NCI-H82 (cell line): ENCODE data around the gene PPP2R5C.
A peak's percentile ranks its signal among the peaks of the same experiment; 100 is the strongest.
"Not testable (repeated sequence)": the region's sequence is repeated elsewhere in the genome, so short reads cannot be mapped to it uniquely, and the experiment has no call there.

Experiments
- DNase-seq: peaks from one replicate; lab custom pipeline; 2025; lab: John Stamatoyannopoulos, UW

PPP2R5C gene

DNA sequence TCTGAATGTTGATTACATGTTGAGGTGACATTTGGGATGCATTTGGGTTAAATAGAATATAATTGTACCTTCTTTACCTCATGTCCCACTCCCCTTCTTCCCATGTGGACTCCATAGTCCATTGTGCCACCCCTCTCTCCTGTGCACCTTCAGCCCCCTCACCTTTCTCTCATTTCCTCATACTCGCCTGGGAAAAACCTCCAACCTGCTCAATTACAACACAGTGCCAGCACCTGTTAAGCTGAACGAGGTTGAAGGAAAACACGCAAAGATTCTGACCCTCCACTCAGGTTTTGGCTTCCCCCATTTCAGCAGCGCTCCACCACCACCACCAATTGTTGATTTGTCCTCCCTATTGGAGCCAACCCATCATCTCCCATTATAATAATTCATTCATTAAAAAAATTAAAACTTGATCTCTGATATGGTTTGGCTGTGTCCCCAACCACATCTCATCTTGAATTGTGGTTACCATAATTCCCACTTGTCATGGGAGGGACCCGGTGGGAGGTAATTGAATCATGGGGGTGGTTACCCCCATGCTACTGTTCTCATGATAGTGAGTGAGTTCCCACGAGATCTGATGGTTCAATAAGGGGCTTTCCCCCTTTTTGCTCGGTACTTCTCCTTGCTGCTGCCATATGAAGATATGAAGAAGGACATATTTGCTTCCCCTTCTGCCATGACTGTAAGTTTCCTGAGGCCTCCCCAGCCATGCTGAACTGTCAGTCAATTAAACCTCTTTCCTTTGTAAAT, 33.7 kb upstream of the PPP2R5C start:
- DNase-seq = no peak

DNA sequence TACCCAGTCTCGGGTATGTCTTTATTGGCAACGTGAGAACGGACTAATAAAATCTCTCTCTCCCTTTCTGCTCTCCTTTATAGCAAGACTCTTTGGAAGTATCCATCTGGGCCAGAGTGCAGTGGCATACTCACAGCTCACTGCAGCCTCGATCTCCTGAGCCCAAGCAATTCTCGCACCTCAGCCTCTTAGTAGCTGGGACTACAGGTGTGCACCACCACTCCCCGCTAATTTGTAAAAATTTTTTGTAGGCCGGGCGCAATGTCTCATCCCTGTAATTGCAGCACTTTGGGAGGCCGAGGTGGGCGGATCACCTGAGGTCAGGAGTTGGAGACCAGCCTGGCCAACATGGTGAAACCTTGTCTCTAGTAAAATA, 33.2 kb upstream of the PPP2R5C start:
- no peak for DNase-seq

DNA sequence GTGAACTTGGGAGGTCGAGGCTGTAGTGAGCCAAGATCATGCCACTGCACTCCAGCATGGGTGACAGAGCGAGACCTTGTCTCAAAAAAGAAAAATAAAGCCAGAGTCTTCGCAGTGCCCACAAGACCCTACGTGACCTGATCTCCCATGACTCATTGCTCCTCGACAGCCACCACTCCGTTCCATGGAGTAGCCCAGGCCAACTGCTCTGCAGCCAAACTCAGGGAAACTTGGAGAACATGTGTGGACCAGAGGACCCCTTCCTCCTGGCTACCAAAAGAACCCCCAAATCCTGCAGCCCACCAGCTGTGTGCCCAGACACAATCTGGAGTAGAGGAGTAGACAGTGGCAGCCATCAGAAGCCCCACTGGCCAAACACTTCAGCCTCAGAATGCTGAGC, 32.1 kb upstream of the PPP2R5C start:
- no peak for DNase-seq

DNA sequence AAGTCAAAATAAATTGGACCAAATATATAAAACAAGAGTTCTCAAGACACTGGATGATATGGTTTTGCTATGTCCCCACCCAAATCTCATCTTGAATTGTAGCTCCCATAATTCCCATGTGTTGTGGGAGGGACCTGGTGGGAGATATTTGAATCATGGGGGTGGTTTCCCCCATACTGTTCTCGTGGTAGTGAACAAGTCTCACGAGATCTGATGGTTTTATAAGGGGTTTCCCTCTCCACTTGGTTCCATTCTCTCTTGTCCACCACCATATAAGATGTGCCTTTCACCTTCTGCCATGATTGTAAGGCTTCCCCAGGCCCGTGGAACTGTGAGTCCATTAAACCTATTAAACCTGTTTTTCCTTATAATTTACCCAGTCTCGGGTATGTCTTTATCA, 31.4 kb upstream of the PPP2R5C start:
- not testable (repeated sequence) for DNase-seq

DNA sequence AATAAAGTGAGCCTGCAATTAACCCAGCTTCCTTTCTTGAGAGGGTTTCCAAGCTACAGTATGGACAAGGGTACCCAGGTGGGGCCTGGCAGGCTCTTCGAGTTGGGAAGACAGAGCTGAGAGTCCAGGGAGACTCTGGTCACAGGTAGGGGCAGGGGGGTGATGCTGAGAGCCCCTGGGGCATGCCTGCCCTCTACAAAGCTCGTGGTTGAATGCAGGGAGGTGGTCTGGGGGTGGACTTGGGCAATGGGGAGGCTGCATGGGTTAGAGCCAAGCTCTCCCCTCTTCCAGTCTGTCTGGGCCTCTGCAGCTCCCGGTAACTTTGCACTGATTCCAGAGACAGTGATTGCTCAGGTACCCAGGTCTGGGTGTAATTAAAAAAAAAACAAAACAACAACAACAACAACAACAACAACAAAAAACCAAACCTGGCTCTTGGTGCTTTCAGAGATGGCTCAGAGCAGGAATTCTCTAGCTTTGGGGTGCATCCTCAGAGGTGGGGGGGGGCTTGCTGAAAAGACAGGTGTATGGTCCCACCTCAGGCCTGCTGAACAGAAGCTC, 30.8 kb upstream of the PPP2R5C start:
- DNase-seq = no peak

DNA sequence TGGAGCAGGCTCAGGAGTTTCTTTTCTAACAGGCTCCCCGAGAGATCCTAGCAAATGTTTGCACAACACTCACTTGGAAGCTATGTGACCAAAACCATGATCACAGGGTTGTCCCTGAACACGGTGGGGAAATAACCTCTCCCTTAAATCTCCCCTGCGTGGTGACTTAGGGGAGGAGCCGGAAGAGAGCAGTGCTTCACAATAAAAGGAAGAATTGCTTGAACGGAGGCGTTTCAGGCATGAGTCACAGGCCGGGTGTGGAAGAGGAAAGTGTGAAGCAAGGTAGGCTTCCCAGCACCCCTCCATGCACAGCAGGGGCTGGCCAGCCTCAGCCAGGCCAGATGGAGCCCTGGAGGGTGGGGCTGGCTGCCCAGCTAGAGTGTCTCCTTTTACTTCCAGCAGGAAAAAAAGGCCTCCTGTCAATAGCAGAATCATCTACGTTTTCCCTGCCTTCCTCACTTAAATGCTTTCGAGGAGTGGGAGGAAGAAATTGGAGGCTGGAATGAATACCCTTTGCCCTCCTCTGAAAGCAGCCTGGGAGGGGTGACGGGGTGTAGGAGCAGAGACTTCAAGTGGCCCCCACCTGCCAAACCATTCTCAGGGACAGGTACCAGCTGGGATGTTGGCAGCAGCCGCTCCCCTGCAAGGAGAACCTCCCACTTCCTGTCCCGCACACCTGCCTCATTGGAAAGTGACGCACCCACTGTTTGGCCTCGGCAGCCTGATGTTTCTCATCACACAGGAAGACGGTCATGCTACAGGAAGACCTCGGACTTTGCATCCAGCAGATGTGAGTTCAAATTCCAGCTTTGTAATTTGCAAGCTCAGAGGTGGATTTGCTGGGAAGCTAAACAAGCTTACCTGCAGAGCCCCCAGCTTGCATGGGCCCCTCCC, 30.1 kb upstream of the PPP2R5C start:
- DNase-seq = no peak

DNA sequence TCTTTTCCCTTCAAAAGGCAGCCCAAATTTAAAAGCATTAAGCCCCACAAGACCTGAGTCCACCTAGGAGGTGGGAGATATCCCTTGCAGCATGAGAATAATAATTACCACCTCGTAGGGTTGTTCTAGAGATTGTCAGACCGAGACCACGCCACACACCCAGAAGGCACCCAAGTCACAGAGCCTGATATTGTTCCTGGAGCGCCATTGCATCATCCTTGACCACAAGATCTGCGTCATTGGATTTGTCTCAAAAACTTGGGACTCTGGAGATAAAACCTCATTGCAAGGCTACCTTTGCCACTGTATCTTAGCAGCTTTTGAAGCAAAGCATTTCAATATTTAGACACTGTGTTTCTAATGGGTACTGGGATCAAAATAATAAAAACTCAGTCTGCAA, 29.4 kb upstream of the PPP2R5C start:
- DNase-seq = no peak

DNA sequence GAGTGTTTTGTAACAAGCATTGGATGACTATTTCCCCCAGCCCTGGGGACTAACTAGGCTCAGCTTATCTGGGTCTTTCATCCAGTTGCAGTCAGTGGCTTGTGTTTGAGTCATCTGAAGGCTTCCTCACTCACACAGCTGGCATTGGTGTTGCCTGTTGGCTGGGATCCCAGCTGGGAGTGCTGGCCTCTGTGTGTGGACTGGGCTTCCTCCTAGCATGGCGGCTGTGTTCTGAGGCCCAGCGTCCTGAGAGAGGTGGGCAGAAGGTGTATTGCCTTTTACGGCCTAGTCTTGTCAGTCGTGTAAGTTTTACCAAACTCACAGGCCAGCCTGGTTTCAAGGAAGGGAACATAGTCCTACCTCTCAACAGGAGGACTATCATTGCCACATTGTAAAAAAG, 28.3 kb upstream of the PPP2R5C start:
- no peak for DNase-seq

DNA sequence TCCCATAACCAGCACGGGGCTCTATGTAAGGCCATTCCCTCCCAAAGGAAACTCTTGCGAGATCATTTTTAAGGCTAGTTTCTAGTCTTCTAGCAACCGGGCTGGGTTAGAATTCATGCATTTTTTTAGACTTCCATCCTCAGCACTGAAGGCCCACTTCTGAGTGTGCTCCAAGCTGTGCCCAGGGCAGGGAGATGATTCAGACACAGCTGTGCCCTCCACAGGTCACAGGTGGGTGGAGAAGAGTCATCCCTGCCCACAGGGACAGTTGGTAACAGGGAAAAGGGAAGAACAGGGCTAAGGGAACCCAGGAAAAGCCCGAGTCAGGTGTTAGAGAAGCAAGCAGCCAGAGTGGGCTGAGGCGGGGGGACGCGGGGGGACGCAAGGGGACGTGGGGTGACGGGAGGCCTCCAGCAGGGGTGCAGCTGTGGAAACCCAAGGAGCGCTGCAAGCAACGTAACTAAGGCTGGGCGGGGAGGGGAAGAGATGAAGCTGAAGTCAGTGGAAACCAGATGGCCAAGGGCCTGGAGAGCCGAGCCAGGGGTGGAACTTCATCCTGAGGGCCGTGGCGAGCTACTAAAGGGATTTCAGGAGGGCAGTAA, 27.2 kb upstream of the PPP2R5C start:
- no peak for DNase-seq

DNA sequence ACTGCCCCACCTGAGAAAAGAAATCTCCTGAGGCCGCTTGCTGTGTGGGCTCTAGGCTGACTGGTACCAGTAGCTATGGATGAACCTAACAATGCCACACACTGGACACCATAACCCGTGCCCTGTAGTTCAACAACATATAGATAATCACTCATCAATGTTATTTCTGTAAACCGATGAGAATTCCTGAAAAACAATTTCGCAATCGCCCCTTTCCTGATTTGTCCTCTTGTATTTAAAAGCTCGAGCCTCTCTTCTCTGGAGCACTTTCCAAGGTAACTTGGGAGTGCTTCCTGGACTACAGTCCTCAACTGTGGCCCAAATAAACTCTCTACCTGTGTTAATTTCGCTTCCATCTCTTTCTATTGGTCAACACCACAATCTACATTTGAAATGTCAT, 26.1 kb upstream of the PPP2R5C start:
- DNase-seq = no peak

DNA sequence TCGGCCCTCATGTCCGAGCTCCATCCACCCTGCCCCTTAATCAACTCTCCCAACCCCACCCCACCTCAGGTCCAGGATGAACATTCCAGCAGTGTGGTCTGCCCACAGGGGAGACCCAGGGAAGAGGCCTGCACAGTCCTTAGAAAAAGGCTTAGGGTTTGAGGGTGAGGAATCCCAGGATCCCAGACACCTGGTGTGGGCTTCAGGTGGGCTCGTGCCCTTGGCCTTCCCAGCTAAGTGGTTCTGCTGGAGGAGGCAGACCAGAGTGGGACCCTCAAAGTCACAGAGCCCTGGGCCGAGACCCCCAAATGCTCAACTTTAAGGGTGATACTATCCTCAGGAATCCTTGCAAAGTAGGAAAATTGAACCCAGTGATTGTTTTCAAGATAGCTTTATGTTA, 25.4 kb upstream of the PPP2R5C start:
- no peak for DNase-seq

DNA sequence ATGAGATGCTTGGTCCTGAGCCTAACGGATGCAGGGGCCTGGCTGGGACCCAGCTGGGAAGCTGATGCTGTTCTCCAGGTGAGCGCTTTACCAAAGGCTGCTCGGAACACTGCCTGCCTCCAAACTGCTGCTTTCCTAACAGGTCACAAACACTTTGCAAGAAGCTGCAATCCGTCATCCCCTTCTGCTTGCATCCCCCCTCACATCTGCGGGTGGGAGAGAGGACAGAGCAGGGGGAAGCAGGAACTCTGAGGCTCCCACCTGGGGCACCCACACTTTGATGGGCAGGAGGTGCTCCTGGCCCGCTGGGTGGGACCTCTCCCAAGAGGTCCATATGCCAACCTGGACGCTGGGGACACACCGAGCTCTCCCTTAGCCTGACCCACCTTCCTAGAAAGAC, 24.9 kb upstream of the PPP2R5C start:
- DNase-seq = no peak

DNA sequence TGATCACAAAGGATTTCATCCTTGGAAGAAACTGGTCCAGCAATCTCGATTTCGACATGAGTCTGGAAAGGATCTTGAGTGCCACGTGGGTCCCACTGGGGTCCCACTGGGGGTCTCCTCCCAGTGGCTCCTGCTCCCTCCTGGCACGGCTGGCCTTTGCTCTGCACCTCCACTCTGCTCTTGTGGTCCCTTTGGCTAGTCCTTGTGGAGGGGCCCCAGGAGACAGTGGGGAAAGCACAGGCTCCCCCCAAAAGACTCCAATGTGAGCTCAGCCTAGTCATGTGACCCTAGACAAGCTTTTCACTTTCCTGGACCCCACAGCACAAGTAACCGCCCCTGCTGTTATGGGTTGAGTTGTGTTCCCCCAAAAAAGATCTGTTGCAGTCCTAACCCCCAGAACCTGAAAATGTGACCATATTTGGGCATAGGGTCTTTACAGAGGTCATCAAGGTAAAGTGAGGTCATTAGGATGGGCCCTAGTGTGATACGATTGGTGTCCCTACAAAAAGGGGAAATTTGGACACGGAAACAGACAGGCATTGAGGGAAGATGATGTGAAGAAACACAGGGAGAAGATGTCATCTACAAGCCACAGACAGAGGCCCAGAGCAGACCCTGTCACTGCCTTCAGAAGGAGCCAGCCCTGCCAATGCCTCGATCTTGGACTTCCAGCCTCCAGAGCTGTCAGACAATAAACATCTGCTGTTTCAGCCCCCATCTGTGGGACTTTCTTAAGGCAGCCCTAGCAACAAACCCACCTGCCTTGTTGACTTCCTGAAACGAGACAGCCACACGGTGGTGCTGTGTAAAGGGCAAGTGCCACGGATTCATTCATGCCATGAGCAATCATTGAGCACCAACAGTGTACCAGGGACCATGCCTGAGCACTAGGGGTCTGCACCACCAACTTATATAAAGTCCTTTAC, 23.8 kb upstream of the PPP2R5C start:
- peak; percentile 8 for DNase-seq

DNA sequence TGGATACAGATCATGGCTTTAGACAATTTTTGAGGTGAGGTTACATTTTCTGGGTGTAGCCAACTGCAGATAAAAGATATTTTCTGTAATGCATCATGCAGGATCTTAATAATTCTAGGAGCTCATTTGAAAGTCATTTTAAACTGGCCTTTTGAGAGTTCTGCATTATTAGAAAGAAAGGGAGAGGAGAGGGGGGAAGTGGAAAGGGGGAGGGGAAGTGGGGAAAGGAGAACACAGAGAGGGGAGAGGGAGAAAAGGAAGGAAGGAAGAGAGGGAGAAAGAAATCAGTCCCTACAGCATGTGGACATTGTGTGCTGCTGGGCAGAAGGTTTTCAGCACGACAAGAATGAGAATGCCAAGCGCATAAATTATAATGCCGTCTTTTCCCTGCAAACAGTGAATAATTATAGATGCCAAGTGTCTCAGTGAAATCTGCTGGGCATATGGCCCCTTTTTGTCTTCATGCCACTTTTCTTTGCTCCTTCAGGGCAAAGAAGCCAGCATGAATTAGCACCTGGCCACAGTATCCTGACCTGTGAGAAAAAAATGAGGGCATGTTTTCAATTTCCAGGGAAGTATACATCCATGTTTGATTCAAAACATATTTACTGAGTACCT, 22.7 kb upstream of the PPP2R5C start:
- no peak for DNase-seq

DNA sequence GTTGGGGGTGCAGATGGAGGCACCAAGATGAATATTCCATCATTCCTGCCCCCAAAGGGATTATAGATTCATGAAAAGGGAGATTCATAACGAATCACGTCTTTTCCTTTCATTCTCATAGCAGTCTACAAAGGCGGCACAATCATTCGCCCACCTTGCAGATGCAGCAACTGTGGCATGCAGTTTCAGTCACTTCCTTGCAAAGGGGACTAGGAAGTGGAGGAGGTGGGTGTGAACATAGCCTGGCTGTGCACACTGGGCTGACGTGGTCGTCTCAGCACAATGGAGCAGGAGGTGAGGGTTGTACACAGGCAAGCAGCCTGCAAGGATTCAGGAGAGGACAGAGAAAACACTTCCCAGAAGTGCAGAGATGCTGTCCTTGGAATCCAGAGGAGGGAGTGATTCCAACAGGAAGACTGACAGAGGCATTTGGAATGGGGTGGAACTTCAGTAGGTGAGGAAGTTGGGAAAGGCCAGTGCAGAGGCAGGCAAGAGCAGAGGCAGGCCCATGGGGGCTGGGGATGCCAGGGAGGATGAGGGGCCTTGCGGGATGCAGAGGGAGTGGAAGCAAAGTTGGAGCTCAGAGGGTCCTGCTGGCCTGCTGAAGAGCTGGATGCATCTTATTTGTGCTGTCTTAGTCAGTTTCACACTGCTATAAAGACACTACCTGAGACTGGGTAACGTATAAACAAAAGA, 21.9 kb upstream of the PPP2R5C start:
- no peak for DNase-seq

DNA sequence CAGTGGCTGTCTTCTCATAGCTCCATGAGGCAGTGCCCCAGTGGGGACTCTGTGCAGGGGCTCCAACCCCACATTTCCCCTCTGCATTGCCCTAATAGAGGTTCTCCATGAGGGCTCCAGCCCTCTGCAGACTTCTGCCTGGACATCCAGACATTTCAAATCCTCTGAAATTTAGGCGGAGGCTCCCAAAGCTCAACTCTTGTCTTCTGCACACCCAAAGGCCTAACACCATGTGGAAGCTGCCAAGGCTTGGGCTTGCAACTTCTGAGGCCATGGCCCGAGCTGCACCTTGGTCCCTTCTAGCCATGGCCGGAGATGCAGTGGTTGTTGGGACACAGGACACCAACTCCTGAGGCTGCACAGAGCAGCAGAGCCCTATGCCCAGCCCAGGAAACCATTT, 20.5 kb upstream of the PPP2R5C start:
- DNase-seq = no peak

DNA sequence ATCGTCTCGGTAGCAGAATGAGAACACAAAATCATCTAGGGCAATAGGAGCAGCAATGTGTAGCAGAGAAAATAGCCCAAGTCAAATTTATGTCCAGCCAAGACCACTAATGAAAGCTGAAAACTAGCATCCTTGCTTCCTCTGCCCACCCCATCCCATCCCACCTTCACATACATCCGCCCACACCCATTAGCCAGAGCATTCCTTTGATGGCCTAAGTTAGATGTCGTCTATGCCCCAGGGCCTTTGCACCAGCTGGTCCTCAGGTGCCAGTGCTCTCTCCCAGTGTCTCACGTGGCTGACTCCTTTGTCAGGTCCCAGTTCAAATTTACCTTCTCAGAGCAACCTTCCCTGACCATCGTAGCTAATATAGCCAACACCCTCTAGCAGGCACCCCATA, 17.8 kb upstream of the PPP2R5C start:
- no peak for DNase-seq

DNA sequence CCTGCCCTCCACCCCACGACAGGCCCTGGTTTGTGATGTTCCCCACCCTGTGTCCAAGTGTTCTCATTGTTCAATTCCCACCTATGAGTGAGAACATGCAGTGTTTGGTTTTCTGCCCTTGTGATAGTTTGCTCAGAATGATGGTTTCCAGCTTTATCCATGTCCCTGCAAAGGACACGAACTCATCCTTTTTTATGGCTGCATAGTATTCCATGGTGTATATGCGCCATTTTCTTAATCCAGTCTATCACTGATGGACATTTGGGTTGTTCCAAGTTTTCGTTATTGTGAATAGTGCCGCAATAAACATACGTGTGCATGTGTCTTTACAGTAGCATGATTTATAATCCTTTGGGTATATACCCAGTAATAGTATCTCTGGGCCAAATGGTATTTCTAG, 17.1 kb upstream of the PPP2R5C start:
- DNase-seq = not testable (repeated sequence)

DNA sequence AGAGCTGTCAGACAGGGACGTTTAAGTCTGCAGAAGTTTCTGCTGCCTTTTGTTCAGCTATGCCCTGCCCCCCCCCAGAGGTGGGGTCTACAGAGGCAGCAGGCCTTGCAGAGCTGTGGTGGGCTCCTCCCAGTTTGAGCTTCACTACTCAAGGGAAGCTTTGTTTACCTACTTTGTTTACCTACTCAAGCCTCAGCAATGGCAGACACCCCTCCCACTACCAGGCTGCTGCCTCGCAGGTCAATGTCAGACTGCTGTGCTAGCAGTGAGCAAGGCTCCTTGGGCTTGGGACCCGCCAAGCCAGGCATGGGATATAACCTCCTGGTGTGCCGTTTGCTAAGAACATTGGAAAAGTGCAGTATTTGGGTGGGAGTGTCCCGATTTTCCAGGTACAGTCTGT, 11.8 kb upstream of the PPP2R5C start:
- not testable (repeated sequence) for DNase-seq

DNA sequence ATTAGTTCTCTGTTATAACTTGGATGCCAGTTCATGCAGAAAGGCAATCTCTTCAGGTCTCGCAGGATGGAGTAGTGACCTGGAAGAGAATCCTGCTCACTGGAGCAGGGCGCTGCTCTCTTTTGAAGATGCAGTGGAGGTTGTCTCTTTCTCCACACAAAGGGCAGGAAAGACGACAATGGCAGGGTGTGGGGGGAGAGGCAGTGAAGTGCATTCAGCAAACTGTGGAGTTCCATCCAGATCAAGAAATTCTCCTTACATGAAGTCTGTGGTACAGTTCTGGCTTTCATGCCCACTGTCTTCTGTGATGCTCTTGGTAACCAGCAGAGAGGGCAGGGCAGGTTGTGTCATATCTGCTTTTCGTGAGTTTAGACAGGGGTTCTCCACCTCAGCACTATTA, 6.6 kb upstream of the PPP2R5C start:
- no peak for DNase-seq
